H1 (cell line): ENCODE data around the gene DDB1. TPM values are rescaled to one million over a fixed set of nuclear protein-coding genes. Genes with fewer than 3 reads are reported as not detected.

Experiments
- CTCF ChIA-PET: fragments of 300-600 bp; sonication (Branson Sonifier 250); formaldehyde crosslinking; loops from one replicate; lab custom pipeline; 2021; ENCODE audit not compliant: partially characterized antibody; lab: Charles Lee
- POLR2A ChIA-PET: fragments of 300-600 bp; sonication (Branson Sonifier 250); formaldehyde crosslinking; loops from one replicate; lab custom pipeline; 2021; ENCODE audit warnings: inconsistent platforms; ENCODE audit not compliant: partially characterized antibody; lab: Charles Lee
- DNase-seq, 2 experiments: peaks; one replicate each; pipeline versions ENCODE4 v3.0.0 to v3.0.0-alpha.2; 2010 to 2022; ENCODE audit warnings: low spot score in 2 of 2, low read depth in 1 of 2, mixed read lengths in 1 of 2
- FAIRE-seq: peaks from 2 replicates; lab custom pipeline; 2011; peaks lifted over from hg19 to GRCh38; lab: Jason Lieb, UNC
- H2AFZ ChIP-seq: 2 replicates; pipeline ENCODE4 v1.8.1; 2012; ENCODE audit warnings: low read length, inconsistent platforms
- H2AK5ac ChIP-seq: 2 replicates; pipeline ENCODE4 v1.6.1; 2013; ENCODE audit warnings: low read depth, low read length
- H2BK120ac ChIP-seq: replicated peaks from 2 replicates; pipeline ENCODE3; 2013; ENCODE audit warnings: low read depth, low read length, inconsistent platforms
- H2BK12ac ChIP-seq: 2 replicates; pipeline ENCODE4 v1.6.1; 2013; ENCODE audit warnings: low read depth, low read length
- H2BK15ac ChIP-seq: 2 replicates; pipeline ENCODE4 v1.6.1; 2013; ENCODE audit warnings: low read length
- H2BK20ac ChIP-seq: 2 replicates; pipeline ENCODE4 v1.6.1; 2013; ENCODE audit warnings: low read length
- H2BK5ac ChIP-seq: 2 replicates; pipeline ENCODE4 v1.6.1; 2013; ENCODE audit warnings: low read depth, low read length
- H3K14ac ChIP-seq: 2 replicates; pipeline ENCODE4 v1.6.1; 2013; ENCODE audit warnings: inconsistent platforms; ENCODE audit not compliant: insufficient read length
- H3K18ac ChIP-seq: 2 replicates; pipeline ENCODE4 v1.6.1; 2013; ENCODE audit warnings: low read length; ENCODE audit errors: extremely low read depth
- H3K23ac ChIP-seq: 2 replicates; pipeline ENCODE4 v1.6.1; 2013; ENCODE audit warnings: inconsistent platforms; ENCODE audit not compliant: insufficient read length
- H3K23me2 ChIP-seq: 2 replicates; pipeline ENCODE4 v1.6.1; 2013; ENCODE audit warnings: low read depth, low read length
- H3K27ac ChIP-seq: 2 replicates; pipeline ENCODE4 v1.6.1; 2011; ENCODE audit warnings: low read depth, low read length, inconsistent platforms
- H3K27me3 ChIP-seq, 4 experiments: replicated peaks in 1 of 4; 1 replicate in 1 of 4; 2 replicates in 3 of 4; pipeline versions ENCODE4 v1.6.1 to v1.8.1; 2011 to 2013; ENCODE audit warnings: low read length in 3 of 4, mild to moderate bottlenecking in 3 of 4, inconsistent platforms in 2 of 4, mixed read lengths in 2 of 4, moderate library complexity in 1 of 4; ENCODE audit not compliant: control insufficient read depth in 3 of 4, insufficient read depth in 3 of 4; ENCODE audit errors: extremely low read depth in 1 of 4
- H3K36me3 ChIP-seq, 4 experiments: 2 replicates each; pipeline versions ENCODE4 v1.6.1 to v1.8.1; 2011 to 2013; ENCODE audit warnings: mild to moderate bottlenecking in 4 of 4, low read length in 3 of 4, moderate library complexity in 2 of 4, control low read depth in 1 of 4, inconsistent platforms in 1 of 4; ENCODE audit not compliant: insufficient read depth in 4 of 4, control insufficient read depth in 2 of 4
- H3K4ac ChIP-seq: replicated peaks from 2 replicates; pipeline ENCODE3; 2013; ENCODE audit warnings: low read length, low read depth, mixed read lengths, inconsistent platforms; ENCODE audit not compliant: insufficient read length
- H3K4me1 ChIP-seq, 4 experiments: replicated peaks in 1 of 4; 1 replicate in 1 of 4; 2 replicates in 3 of 4; pipeline versions ENCODE4 v1.6.1 to v1.8.1; 2011 to 2013; ENCODE audit warnings: low read length in 3 of 4, inconsistent platforms in 2 of 4, mixed read lengths in 1 of 4; ENCODE audit not compliant: insufficient read depth in 4 of 4, control insufficient read depth in 3 of 4
- H3K4me2 ChIP-seq, 2 experiments: 2 replicates each; pipeline versions ENCODE4 v1.6.1 to v1.8.1; 2011 to 2013; ENCODE audit warnings: low read depth in 2 of 2, low read length in 2 of 2, control low read depth in 1 of 2, inconsistent platforms in 1 of 2, mild to moderate bottlenecking in 1 of 2; ENCODE audit not compliant: insufficient read depth in 1 of 2
- H3K4me3 ChIP-seq, 4 experiments: fragments of 200-600, 300-600 bp in 1 of 4; sonication (generic), shearing (Covaris generic), sonication (Bioruptor Twin) in 1 of 4; 2 replicates each; pipeline versions ENCODE4 v1.5.1 to v1.8.1; 2011 to 2016; ENCODE audit warnings: low read length in 4 of 4, low read depth in 3 of 4, control low read depth in 2 of 4, inconsistent platforms in 2 of 4, mild to moderate bottlenecking in 2 of 4, mixed read lengths in 1 of 4, moderate library complexity in 1 of 4; ENCODE audit not compliant: insufficient read depth in 2 of 4; ENCODE audit errors: extremely low read depth in 1 of 4
- H3K56ac ChIP-seq: replicated peaks from 2 replicates; pipeline ENCODE3; 2013; ENCODE audit warnings: low read depth, mild to moderate bottlenecking, mixed read lengths, low read length, inconsistent platforms; ENCODE audit not compliant: insufficient read length
- H3K79me1 ChIP-seq: 2 replicates; pipeline ENCODE4 v1.6.1; 2013; ENCODE audit warnings: low read depth, low read length, control low read depth
- H3K79me2 ChIP-seq, 2 experiments: 2 replicates each; pipeline versions ENCODE4 v1.6.1 to v1.8.1; 2012 to 2013; ENCODE audit warnings: low read length in 2 of 2, mild to moderate bottlenecking in 2 of 2, inconsistent platforms in 1 of 2; ENCODE audit not compliant: insufficient read depth in 2 of 2, control insufficient read depth in 1 of 2
- H3K9ac ChIP-seq, 4 experiments: replicated peaks in 1 of 4; 1 replicate in 1 of 4; 2 replicates in 3 of 4; pipeline versions ENCODE4 v1.6.1 to v1.8.1; 2011 to 2013; ENCODE audit warnings: low read depth in 3 of 4, low read length in 3 of 4, control low read depth in 2 of 4, mild to moderate bottlenecking in 2 of 4, moderate library complexity in 2 of 4, inconsistent platforms in 1 of 4; ENCODE audit errors: extremely low read depth in 1 of 4
- H3K9me3 ChIP-seq, 2 experiments: 2 replicates each; pipeline versions ENCODE4 v1.6.1 to v1.8.1; 2012 to 2013; ENCODE audit warnings: mild to moderate bottlenecking in 2 of 2, moderate library complexity in 2 of 2, control low read depth in 1 of 2, inconsistent platforms in 1 of 2, low read depth in 1 of 2, low read length in 1 of 2, mixed read lengths in 1 of 2; ENCODE audit not compliant: insufficient read depth in 2 of 2
- H4K20me1 ChIP-seq, 2 experiments: replicated peaks in 1 of 2; 2 replicates each; pipeline versions ENCODE3 to v1.8.1; 2011 to 2013; ENCODE audit warnings: inconsistent platforms in 2 of 2, low read length in 2 of 2, mild to moderate bottlenecking in 1 of 2; ENCODE audit not compliant: insufficient read depth in 2 of 2, control insufficient read depth in 1 of 2
- H4K5ac ChIP-seq: 2 replicates; pipeline ENCODE4 v1.6.1; 2013; ENCODE audit warnings: low read length, low read depth, mixed read lengths, inconsistent platforms; ENCODE audit not compliant: insufficient read length
- H4K8ac ChIP-seq: 2 replicates; pipeline ENCODE4 v1.8.0; 2013; ENCODE audit warnings: mild to moderate bottlenecking, moderate library complexity, low read length, inconsistent platforms; ENCODE audit not compliant: insufficient read depth; ENCODE audit errors: extremely low read depth
- H4K91ac ChIP-seq: replicated peaks from 2 replicates; pipeline ENCODE3; 2013; ENCODE audit warnings: low read length, mixed read lengths, inconsistent platforms; ENCODE audit not compliant: insufficient read length
- MAX ChIP-seq: IDR thresholded peaks from 2 replicates; pipeline ENCODE4 v1.6.1; 2012; ENCODE audit warnings: inconsistent platforms
- RBBP5 ChIP-seq: IDR thresholded peaks from 2 replicates; pipeline ENCODE4 v1.7.1; 2012; ENCODE audit warnings: low read depth, mild to moderate bottlenecking, inconsistent platforms, low read length, moderate library complexity, borderline replicate concordance
- WGBS, 2 experiments: shearing (Covaris generic) in 1 of 2; methylation state at CpG; one replicate each; pipeline versions ENCODE4 v1.1.6 to v1.1.7; 2013 to 2015; ENCODE audit warnings: low lambda C conversion rate in 2 of 2, mixed read lengths in 2 of 2, inconsistent platforms in 1 of 2, low coverage in 1 of 2, missing lambda C conversion rate in 1 of 2; ENCODE audit not compliant: insufficient replicate concordance in 2 of 2, insufficient coverage in 1 of 2, insufficient read length in 1 of 2; ENCODE audit errors: extremely low coverage in 1 of 2, missing lambda C conversion rate in 1 of 2; 5-methylcytosine and 5-hydroxymethylcytosine counted together
- polyA plus RNA-seq, 7 experiments: library from polyadenylated mRNA; depleted of rRNA in 3 of 7; stranded (reverse) in 5 of 7; unstranded in 2 of 7; fragments of >200 nt in 5 of 7; fragments of 200-250 nt in 2 of 7; gene quantifications; 1 replicate in 5 of 7; 2 replicates in 1 of 7; 4 replicates in 1 of 7; pipeline versions ENCODE4 v1.2.1 to v1.2.3, GENCODE V29; 2011 to 2013; ENCODE audit warnings: missing spikeins in 2 of 7, mixed read lengths in 2 of 7
- total RNA-seq: library from RNA; stranded (reverse); fragmentation: NEBNext Ultra II Directional; extraction: Animal tissue kit (Norgen Biotek cat#: 25700); gene quantifications from 2 replicates; pipeline ENCODE4 v1.2.1, GENCODE V29; 2021

Gene DDB1
- total and polyA plus RNA-seq, 2 of the 8 experiments (the other 6 are each of a cell fraction or from before 2014, with no cell fraction given) = 275 to 306 TPM

- H3K79me1 ChIP-seq = peaks cover 2% of the 10 kb centered on the region; the same call in 1 of the 2 replicates
- ChIA-PET POLR2A (interaction anchor here (0.7 to 2.5 kb wide), 8 partner anchors 8 to 89 kb away, joined by 3 to 9 read pairs (median 4); partner anchors contain the start of genes CYB561A3, TMEM138 and VWCE), CTCF (interaction anchor here (0.5 to 7.2 kb wide), 5 partner anchors 9 to 163 kb away, joined by 3 to 32 read pairs (median 4); no protein-coding TSS in a partner anchor)
- TF ChIP-seq MAX (no peak), RBBP5 (no peak)
Observed at GRCh38 chr11:61273178-61274078, 59.5 kb downstream of the DDB1 start.

More at GRCh38 chr11:61273178-61274078, 59.5 kb downstream of the DDB1 start:
- DNase-seq = no peak
- no peak overlapping the region for H3K14ac ChIP-seq
- no peak overlapping the region for H3K9ac ChIP-seq
- H3K4me3 ChIP-seq = no peak overlapping the region
- no peaks in the 10 kb centered on the region for H3K27me3 ChIP-seq
- no peak overlapping the region for H3K4me2 ChIP-seq
- no peak overlapping the region for H2AFZ ChIP-seq
- H4K5ac ChIP-seq = no peak overlapping the region
- no peaks in the 10 kb centered on the region for H3K4me1 ChIP-seq
- no peak overlapping the region; the same call in 1 of the 2 replicates for H4K8ac ChIP-seq
- H2BK12ac ChIP-seq = no peak overlapping the region
- FAIRE-seq = no peak
- H2BK20ac ChIP-seq = no peak overlapping the region
- H3K18ac ChIP-seq = no peak overlapping the region
- peaks cover 0 to 14% (median 4%) of the 10 kb centered on the region in 4 experiments; a peak in 4 of 8 replicates for H3K36me3 ChIP-seq
- no peaks in the 10 kb centered on the region for H3K9me3 ChIP-seq
- no peak overlapping the region for H3K23ac ChIP-seq
- no peak overlapping the region for H3K4ac ChIP-seq
- no peaks in the 10 kb centered on the region; a peak in 1 of 4 replicates for H3K79me2 ChIP-seq
- no peak overlapping the region for H3K27ac ChIP-seq
- peaks cover 3 to 11% of the 10 kb centered on the region in 2 experiments for H4K20me1 ChIP-seq
- H2AK5ac ChIP-seq = no peak overlapping the region
- no peak overlapping the region; the same call in 1 of the 2 replicates for H2BK5ac ChIP-seq
- 83% methylated on average over 16 of the region's 16 CpGs; no CpG with 5 or more reads in 1 of the 2 experiments for WGBS, 2 experiments
- H4K91ac ChIP-seq = no peak overlapping the region
- no peak overlapping the region for H3K56ac ChIP-seq
- no peak overlapping the region for H2BK15ac ChIP-seq
- H3K23me2 ChIP-seq = peaks cover 14% of the 10 kb centered on the region
- no peak overlapping the region for H2BK120ac ChIP-seq
